Hematopoietic multipotent progenitor cell (in vitro differentiated cells): ENCODE measurements around the gene TPSAB1. TPM values are rescaled to one million over a fixed set of nuclear protein-coding genes. Genes with fewer than 3 reads are reported as not detected.
"Not testable (repeated sequence)": the region's sequence is repeated elsewhere in the genome, so short reads cannot be mapped to it uniquely, and the experiment has no call there.

Experiments
- DNase-seq, 3 donors: peaks; one replicate each; pipeline ENCODE4 v3.0.0-alpha.2; 2011 to 2015; ENCODE audit warnings: low read depth in 2 of 3, low spot score in 2 of 3
- total RNA-seq: library from RNA; depleted of rRNA; stranded (reverse); fragments of >200 nt; gene quantifications from one replicate; pipeline ENCODE4 v1.2.3, GENCODE V29; 2012

The TPSAB1 gene
- 72.2 TPM for total RNA-seq

GRCh38 chr16:1240436-1240835, at the start of gene TPSAB1:
TPSAB1 (plus strand) TSS chr16:1240705; CDS start chr16:1240939, 234 bp downstream.
- DNase-seq, result not testable (repeated sequence)

- DNase-seq, result not testable (repeated sequence)
These were observed 49.7 kb upstream of the TPSAB1 start for GRCh38 chr16:1190789-1191188.

DNA sequence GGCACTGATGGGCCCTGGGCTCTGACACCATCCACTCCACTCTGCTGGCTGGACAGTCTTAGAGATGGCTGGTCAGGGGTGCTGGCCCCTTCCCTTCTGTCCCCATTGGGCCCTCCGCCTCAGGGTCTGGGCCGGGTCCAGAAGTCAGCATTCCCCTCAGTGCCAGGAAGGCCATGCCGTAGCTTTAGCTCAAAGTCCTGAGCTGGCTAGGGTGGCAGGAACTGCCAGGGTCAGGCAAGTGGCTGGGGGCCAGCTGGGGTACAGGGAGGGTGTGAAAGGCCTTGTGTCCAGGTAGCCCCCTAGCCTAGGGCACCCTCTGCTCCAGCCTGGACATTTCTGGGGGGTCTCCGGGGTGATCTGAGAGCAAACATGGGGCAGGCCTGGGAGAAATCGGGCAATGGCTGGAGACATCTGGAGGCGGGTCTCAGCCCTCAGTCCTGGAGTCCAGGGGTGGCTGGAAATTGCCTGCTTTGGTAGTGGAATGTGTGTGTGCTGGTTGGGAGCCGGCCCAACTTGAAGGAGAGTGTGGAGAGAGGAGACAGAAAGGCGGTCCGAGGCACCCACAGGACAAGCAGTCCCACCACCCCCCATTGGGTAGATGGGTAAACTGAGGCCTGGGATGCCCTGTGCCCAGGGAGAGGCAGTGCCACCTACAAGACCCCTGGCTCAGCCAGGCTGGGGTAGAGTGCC, 48.0 kb upstream of the TPSAB1 start:
- DNase-seq, result no peak

DNA sequence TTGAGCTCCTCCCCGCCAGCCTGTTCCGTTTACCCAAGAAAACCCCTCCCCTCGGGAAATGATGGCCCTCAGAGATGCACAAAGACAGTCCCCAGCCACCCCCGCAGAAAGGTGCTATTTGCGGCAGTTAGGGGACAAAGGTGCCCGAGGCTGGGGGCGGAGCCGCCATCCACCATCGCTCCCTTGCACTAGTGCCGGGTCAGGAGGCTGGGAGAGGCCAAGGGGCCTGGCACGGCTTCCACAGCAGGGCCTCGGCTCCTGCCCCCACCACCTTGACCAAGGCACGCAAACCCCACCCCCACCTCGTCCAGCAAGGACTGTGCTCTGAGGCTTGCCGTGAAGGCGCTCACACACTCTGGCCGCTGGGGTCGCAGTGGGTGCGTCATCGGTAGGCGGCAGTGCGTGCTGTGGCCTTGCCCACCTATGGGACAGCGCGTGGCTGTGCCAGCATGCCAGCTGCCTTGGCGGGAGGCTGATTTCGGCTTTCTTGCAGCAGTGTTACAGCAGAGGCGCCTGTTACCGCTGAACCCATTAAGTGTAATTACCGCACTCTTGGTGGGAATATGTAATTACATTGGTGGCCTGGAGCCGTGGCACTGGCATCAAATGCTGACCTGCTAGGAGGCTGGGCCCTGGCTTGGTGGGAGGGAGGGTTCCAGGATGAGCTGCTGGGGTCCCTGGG, 47.2 kb upstream of the TPSAB1 start:
- no peak for DNase-seq

- no peak for DNase-seq
These were observed 46.5 kb upstream of the TPSAB1 start for GRCh38 chr16:1193825-1194581.

- no peak for DNase-seq
These were observed 45.7 kb upstream of the TPSAB1 start for GRCh38 chr16:1194665-1195392.

GRCh38 chr16:1195393-1195666, 45.2 kb upstream of the TPSAB1 start:
- no peak for DNase-seq

DNA sequence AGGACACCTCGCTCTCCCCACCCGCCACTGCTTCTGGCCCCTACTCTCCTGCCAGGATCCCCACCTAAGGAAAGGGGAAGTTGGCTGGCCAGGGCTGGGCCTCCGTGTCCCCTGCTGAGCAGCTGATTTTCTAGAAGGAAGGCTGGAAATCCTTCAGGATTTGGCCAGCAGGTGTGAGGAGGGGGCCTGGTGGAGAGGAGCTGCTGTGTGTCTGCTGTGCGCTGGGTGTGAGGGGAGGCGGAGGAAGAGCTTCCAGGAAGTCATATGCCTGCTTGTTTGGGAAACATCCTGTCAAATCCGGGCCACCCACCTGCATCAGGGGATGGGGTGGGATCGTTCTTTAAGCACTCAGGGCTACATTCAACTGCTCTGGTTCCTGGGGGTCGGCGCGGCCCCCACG, 44.0 kb upstream of the TPSAB1 start:
- no peak for DNase-seq

- DNase-seq, result no peak
These were observed 43.2 kb upstream of the TPSAB1 start for GRCh38 chr16:1197237-1197866.

GRCh38 chr16:1198194-1198593, 42.3 kb upstream of the TPSAB1 start:
- DNase-seq, result no peak

DNA sequence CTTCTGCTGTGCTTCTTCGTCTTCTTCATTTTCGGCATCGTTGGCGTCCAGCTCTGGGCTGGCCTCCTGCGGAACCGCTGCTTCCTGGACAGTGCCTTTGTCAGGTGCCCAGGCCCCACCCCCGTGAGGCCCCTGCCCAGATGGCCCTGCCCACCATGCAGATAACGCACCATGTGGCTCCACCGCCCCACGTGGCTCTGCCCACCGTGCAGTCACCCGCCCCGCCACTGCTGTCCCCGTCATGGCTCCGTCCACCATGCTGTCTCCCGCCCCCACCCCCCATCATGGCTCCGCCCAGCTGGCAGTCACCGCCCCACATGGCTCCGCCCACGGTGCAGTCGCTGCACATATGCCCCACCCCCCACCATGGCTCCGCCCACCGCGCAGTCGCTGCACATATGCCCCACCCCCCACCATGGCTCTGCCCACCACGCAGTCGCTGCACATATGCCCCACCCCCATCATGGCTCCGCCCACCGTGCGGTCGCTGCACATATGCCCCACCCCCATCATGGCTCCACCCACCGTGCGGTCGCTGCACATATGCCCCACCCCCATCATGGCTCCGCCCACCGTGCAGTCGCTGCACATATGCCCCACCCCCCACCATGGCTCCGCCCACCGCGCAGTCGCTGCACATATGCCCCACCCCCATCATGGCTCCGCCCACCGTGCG, 41.7 kb upstream of the TPSAB1 start:
- DNase-seq, result not testable (repeated sequence)

DNA sequence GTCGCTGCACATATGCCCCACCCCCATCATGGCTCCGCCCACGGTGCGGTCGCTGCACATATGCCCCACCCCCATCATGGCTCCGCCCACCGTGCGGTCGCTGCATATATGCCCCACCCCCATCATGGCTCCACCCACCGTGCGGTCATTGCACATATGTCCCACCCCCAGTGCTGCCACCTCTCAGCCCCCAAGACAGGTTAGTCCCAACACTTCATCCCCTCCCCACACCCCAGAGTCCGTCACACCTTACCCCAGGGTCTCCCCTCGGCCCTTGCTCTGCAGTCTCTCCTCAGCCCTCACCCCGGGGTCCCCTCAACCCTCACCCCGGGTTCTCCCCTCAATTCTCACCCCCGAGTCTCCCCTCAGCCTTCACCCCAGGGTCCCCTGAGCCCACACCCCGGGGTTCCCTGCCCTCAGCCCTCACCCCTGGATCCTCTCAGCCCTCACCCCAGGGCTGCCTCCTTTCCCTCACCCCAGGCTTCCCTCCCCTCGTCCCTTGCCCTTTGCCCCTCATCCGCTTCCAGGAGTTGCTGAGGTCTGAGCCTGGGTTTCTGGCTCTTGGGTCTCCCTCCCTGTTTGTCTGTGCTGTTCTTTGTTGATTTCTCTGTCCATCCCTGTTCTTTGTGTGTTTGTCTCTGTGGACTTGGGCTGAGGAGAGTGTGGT, 41.0 kb upstream of the TPSAB1 start:
- no peak for DNase-seq

DNA sequence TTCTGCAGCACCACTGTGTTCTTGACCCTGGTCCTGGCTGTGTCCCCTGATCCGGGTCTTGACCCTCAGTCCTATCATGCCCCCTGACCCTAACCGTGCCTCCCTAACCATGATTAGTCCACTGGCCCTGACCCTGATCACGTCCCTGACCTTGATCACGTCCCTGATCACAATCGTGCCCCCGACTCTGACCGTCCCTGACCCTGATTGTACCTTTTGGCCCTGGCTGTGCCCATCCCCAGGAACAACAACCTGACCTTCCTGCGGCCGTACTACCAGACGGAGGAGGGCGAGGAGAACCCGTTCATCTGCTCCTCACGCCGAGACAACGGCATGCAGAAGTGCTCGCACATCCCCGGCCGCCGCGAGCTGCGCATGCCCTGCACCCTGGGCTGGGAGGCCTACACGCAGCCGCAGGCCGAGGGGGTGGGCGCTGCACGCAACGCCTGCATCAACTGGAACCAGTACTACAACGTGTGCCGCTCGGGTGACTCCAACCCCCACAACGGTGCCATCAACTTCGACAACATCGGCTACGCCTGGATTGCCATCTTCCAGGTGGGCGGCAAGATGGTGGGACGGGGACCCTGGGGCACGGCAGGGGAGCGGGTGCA, 40.4 kb upstream of the TPSAB1 start:
- DNase-seq, result no peak

DNA sequence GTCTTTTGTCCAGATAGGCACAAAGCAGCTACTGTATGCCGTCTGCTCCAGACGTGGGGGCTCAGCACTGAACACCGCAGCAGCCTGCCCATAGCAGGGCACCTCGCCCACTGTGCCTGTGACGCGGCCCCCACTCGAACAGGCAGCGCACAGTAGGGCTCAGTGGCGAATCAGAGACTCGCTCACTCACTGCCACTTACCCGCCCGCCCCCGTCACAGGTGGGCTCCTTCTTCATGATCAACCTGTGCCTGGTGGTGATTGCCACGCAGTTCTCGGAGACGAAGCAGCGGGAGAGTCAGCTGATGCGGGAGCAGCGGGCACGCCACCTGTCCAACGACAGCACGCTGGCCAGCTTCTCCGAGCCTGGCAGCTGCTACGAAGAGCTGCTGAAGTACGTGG, 39.1 kb upstream of the TPSAB1 start:
- no peak for DNase-seq

DNA sequence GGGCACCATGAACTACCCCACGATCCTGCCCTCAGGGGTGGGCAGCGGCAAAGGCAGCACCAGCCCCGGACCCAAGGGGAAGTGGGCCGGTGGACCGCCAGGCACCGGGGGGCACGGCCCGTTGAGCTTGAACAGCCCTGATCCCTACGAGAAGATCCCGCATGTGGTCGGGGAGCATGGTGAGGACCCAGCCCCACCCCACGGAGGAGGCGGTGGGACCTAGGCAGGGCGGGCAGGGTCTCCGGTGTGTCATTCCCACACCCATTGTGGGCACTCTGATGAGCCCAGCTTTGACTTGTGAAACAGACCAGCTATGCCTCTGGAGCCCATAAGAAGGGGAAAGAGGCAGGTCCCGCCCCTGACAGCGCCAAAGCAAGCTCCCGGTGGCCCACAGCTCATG, 38.2 kb upstream of the TPSAB1 start:
- DNase-seq, result no peak

- no peak for DNase-seq
These were observed 35.6 kb upstream of the TPSAB1 start for GRCh38 chr16:1204933-1205332.

- DNase-seq, result no peak
These were observed 34.2 kb upstream of the TPSAB1 start for GRCh38 chr16:1206326-1206725.

DNA sequence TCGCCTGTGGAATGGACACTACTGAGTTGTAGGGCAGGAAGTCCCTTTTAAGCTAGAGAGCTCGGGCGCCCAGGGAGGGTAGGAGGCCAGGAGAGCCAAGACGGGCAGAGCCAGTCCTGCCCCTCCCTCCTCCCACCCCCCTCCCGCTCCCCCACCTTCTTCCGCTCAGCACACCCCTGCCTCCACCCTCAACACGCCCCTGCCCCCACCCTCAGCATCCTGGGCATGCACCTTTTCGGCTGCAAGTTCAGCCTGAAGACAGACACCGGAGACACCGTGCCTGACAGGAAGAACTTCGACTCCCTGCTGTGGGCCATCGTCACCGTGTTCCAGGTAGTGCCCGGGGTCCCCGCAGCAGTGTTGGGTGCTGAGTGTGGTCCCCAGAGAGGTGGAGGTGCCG, 33.7 kb upstream of the TPSAB1 start:
- DNase-seq, result no peak

GRCh38 chr16:1208239-1208830, 32.2 kb upstream of the TPSAB1 start:
- peak in 1 of 3 donors; percentile 25 for DNase-seq
